ENCODE data around the gene RGR.

- no peak for TF ChIP-seq CTCF (IDR thresholded peaks at IDR 0.05)
- no peak for TF ChIP-seq POLR2A (IDR thresholded peaks at IDR 0.05)
Measured at GRCh38 chr10:84269162-84269561, 24.3 kb downstream of the RGR start.

All from body of pancreas (tissue), 4 donors.